K562 (cell line): Measurements from ENCODE around the gene RASL12. TPM values are rescaled to one million over a fixed set of nuclear protein-coding genes. Genes with fewer than 3 reads are reported as not detected.
A peak's percentile ranks its signal among the peaks of the same experiment; 100 is the strongest.
"Not testable (repeated sequence)": the region's sequence is repeated elsewhere in the genome, so short reads cannot be mapped to it uniquely, and the experiment has no call there.

Experiments
- ATAC-seq: fragments of 200-7000 bp; cut with Tn5 transposase; 3 replicates; pipeline ENCODE4 v1.9.1; 2020; ENCODE audit warnings: moderate library complexity
- BruUV-seq: library from RNA; stranded (reverse); fragments of 400-500 nt; replicated peaks from 2 replicates; lab custom pipeline; 2021; lab: Mats Ljungman, UMichigan
- CTCF ChIA-PET: fragments of 300-600 bp; formaldehyde crosslinking; extraction: SDS; loops from one replicate; lab custom pipeline; 2021; ENCODE audit warnings: low intra/inter-chr PET ratio; lab: Yijun Ruan, JAX
- POLR2A ChIA-PET: fragments of 300-600, 350-650 bp; sonication (Branson Sonifier 250); formaldehyde crosslinking; extraction: SDS; loops from one replicate; lab custom pipeline; 2021; ENCODE audit warnings: antibody characterized with exemption, inconsistent platforms; lab: Yijun Ruan, JAX
- DNase-seq, 4 experiments: peaks; one replicate each; pipeline versions ENCODE4 v3.0.0 to v3.0.0-alpha.2; 2011 to 2018; ENCODE audit warnings: low spot score in 3 of 4, mixed read lengths in 3 of 4; ENCODE audit errors: extremely low read depth in 1 of 4
- FAIRE-seq: peaks from 2 replicates; lab custom pipeline; 2011; peaks lifted over from hg19 to GRCh38; lab: Jason Lieb, UNC
- H2AFZ ChIP-seq: 2 replicates; pipeline ENCODE4 v1.6.0; 2011; ENCODE audit warnings: low read depth, low read length, control low read depth, inconsistent platforms
- H3K27ac ChIP-seq: fragments of 200-600 bp; 3 replicates; pipeline ENCODE4 v1.8.0; 2011; ENCODE audit warnings: low read depth, mild to moderate bottlenecking, control low read depth, inconsistent platforms, low read length, moderate library complexity, mixed read lengths; ENCODE audit errors: extremely low read depth
- H3K27me3 ChIP-seq, 2 experiments: fragments of 300-600 bp in 1 of 2; 2 replicates in 1 of 2; 3 replicates in 1 of 2; pipeline versions ENCODE4 v1.6.0 to v1.8.0; 2011; ENCODE audit warnings: inconsistent platforms in 2 of 2, low read length in 2 of 2, mild to moderate bottlenecking in 1 of 2, mixed read lengths in 1 of 2, moderate library complexity in 1 of 2; ENCODE audit not compliant: control insufficient read depth in 2 of 2, insufficient read depth in 2 of 2
- H3K36me3 ChIP-seq: fragments of 300-600 bp; 3 replicates; pipeline ENCODE4 v1.8.0; 2011; ENCODE audit warnings: mild to moderate bottlenecking, low read length, inconsistent platforms; ENCODE audit not compliant: control insufficient read depth, insufficient read depth
- H3K4me1 ChIP-seq, 2 experiments: fragments of 200-600 bp in 1 of 2; replicated peaks in 1 of 2; 2 replicates in 1 of 2; 3 replicates in 1 of 2; pipeline versions ENCODE4 v1.5.1 to v1.8.0; 2011; ENCODE audit warnings: inconsistent platforms in 2 of 2, low read length in 2 of 2, mild to moderate bottlenecking in 1 of 2, mixed read lengths in 1 of 2, moderate library complexity in 1 of 2; ENCODE audit not compliant: control insufficient read depth in 2 of 2, insufficient read depth in 2 of 2
- H3K4me2 ChIP-seq: 2 replicates; pipeline ENCODE4 v1.6.1; 2011; ENCODE audit warnings: low read length, control low read depth, inconsistent platforms, mixed read lengths; ENCODE audit not compliant: insufficient read depth
- H3K4me3 ChIP-seq: fragments of 200-600 bp; sonication (generic), shearing (Covaris generic); 2 replicates; pipeline ENCODE4 v1.5.1; 2016; ENCODE audit warnings: control low read depth, inconsistent platforms
- H3K79me2 ChIP-seq: fragments of 200-600 bp; 3 replicates; pipeline ENCODE4 v1.8.0; 2011; ENCODE audit warnings: low read length, inconsistent platforms; ENCODE audit not compliant: control insufficient read depth, insufficient read depth
- H3K9ac ChIP-seq, 2 experiments: 2 replicates each; pipeline versions ENCODE4 v1.6.0 to v1.6.1; 2011; ENCODE audit warnings: low read depth in 2 of 2, low read length in 2 of 2, control low read depth in 1 of 2, inconsistent platforms in 1 of 2, mild to moderate bottlenecking in 1 of 2, mixed read lengths in 1 of 2; ENCODE audit not compliant: insufficient read depth in 1 of 2
- H3K9me1 ChIP-seq: one replicate; pipeline ENCODE4 v1.6.0; 2011; ENCODE audit warnings: inconsistent platforms, mild to moderate bottlenecking, low read length, moderate library complexity; ENCODE audit not compliant: control insufficient read depth, insufficient read depth
- H3K9me3 ChIP-seq: replicated peaks from 2 replicates; pipeline ENCODE4 v1.5.1; 2011; ENCODE audit warnings: low read depth, low read length, inconsistent platforms; ENCODE audit not compliant: control insufficient read depth, insufficient read depth
- H4K20me1 ChIP-seq: replicated peaks from 2 replicates; pipeline ENCODE4 v1.6.1; 2011; ENCODE audit warnings: low read length, inconsistent platforms, mixed read lengths; ENCODE audit not compliant: control insufficient read depth, insufficient read depth
- NFYB ChIP-seq: IDR thresholded peaks from 2 replicates; pipeline ENCODE4 v1.6.1; 2011; ENCODE audit warnings: mild to moderate bottlenecking, moderate library complexity; ENCODE audit not compliant: insufficient read length; ENCODE audit errors: extremely low read depth
- WGBS: fragments of 100-300 bp; shearing (Covaris generic); methylation state at CpG from one replicate; pipeline ENCODE4 v1.1.6; 2016; ENCODE audit warnings: low coverage, mixed read lengths; ENCODE audit not compliant: insufficient coverage; ENCODE audit errors: missing lambda C conversion rate; 5-methylcytosine and 5-hydroxymethylcytosine counted together
- in situ Hi-C: fragments of 300-500 bp; cut with MboI; formaldehyde crosslinking; loops from 4 replicates; pipeline ENCODE4 v1.15.0; 2018; ENCODE audit warnings: inconsistent platforms, mixed read lengths
- intact Hi-C: fragments of 100-400 bp; cut with micrococcal nuclease; formaldehyde crosslinking; loops from 2 replicates; pipeline ENCODE4 v1.14.2; 2022
- polyA plus RNA-seq, 8 experiments: library from polyadenylated mRNA; depleted of rRNA in 4 of 8; stranded (reverse) in 5 of 8; unstranded in 3 of 8; fragments of >200 nt; fragmentation: Nextera tagmentation in 2 of 8; fragmentation: Illumina TruSeq in 1 of 8; extraction: Ambion mirVana in 2 of 8; extraction: Trizol in 1 of 8; gene quantifications; 2 replicates each; pipeline versions ENCODE4 v1.2.1 to v1.2.3, GENCODE V29; 2011 to 2014; ENCODE audit warnings: inconsistent platforms in 1 of 8, missing spikeins in 1 of 8
- total RNA-seq, 7 experiments: library from RNA; depleted of rRNA in 6 of 7; stranded (reverse); fragments of >200 nt in 6 of 7; fragmentation: Illumina TruSeq in 2 of 7; extraction: Trizol in 2 of 7; gene quantifications; 2 replicates each; pipeline versions ENCODE4 v1.2.1 to v1.2.3, GENCODE V29; 2011 to 2021; ENCODE audit warnings: low replicate concordance in 1 of 7

RASL12 gene
- total and polyA plus RNA-seq, 9 of the 15 experiments (the other 6 are each of a cell fraction or from before 2014, with no cell fraction given): not detected

- peaks cover 0 to 16% of the 10 kb centered on the region in 2 experiments; a peak in 2 of 5 replicates for H3K4me1 ChIP-seq
- DNase-seq, H3K36me3 ChIP-seq, intact Hi-C loops, CTCF ChIA-PET, FAIRE-seq, H3K79me2 ChIP-seq, ATAC-seq, H3K9me3 ChIP-seq, H2AFZ ChIP-seq, in situ Hi-C loops, H4K20me1 ChIP-seq, H3K27ac ChIP-seq, H3K4me3 ChIP-seq, H3K4me2 ChIP-seq, H3K9ac ChIP-seq, H3K9me1 ChIP-seq, BruUV-seq: not testable (repeated sequence)
- POLR2A ChIA-PET: interaction anchor here (0.6 to 0.9 kb wide), 3 partner anchors 10 to 229 kb away, joined by 3 to 4 read pairs (median 4); no protein-coding TSS in a partner anchor
- H3K27me3 ChIP-seq: peaks cover 4 to 21% of the 10 kb centered on the region in 2 experiments; a peak in 3 of 5 replicates
- TF ChIP-seq NFYB: peak; percentile 35
- WGBS: 13% methylated on average over 11 of the region's 12 CpGs
Observed at GRCh38 chr15:65075607-65076395, 8.0 kb upstream of the RASL12 start.

GRCh38 chr15:65074946-65075345 is 7.2 kb upstream of the RASL12 start:
- intact Hi-C loops: not testable (repeated sequence)
- 40% methylated on average over 5 of the region's 22 CpGs for WGBS

More at GRCh38 chr15:65074946-65075345, 7.2 kb upstream of the RASL12 start:
- H3K9ac ChIP-seq, H3K36me3 ChIP-seq, H4K20me1 ChIP-seq, H3K4me2 ChIP-seq, H3K79me2 ChIP-seq, CTCF ChIA-PET, H3K4me3 ChIP-seq, H3K9me1 ChIP-seq, BruUV-seq, H2AFZ ChIP-seq, in situ Hi-C loops, ATAC-seq, H3K9me3 ChIP-seq, H3K27ac ChIP-seq, DNase-seq, FAIRE-seq: not testable (repeated sequence)
- POLR2A ChIA-PET: interaction anchor here (0.9 kb wide), 1 partner anchor 9 kb away, joined by 4 read pairs; no protein-coding TSS in a partner anchor
- H3K4me1 ChIP-seq: peaks cover 0 to 16% of the 10 kb centered on the region in 2 experiments; a peak in 2 of 5 replicates
- peaks cover 4 to 22% of the 10 kb centered on the region in 2 experiments; a peak in 3 of 5 replicates for H3K27me3 ChIP-seq
